Small intestine (tissue), 7 donors: ENCODE data around the gene PHEX. TPM values are rescaled to one million over a fixed set of nuclear protein-coding genes. Genes with fewer than 3 reads are reported as not detected.

Source experiments
- DNase-seq, 2 donors: peaks; one replicate each; pipeline versions ENCODE4 v3.0.0 to v3.0.0-alpha.2; 2013
- FAIRE-seq: peaks from 2 replicates; lab custom pipeline; 2012; peaks lifted over from hg19 to GRCh38; lab: Jason Lieb, UNC
- H3K27ac ChIP-seq, 3 donors: one replicate each; pipeline ENCODE4 v1.5.1; 2013; ENCODE audit warnings: low read length in 2 of 3, mild to moderate bottlenecking in 2 of 3, control low read depth in 1 of 3, inconsistent platforms in 1 of 3, low read depth in 1 of 3, moderate library complexity in 1 of 3
- H3K27me3 ChIP-seq, 3 donors: one replicate each; pipeline ENCODE4 v1.6.1; 2013; ENCODE audit warnings: low read length in 3 of 3, inconsistent platforms in 1 of 3; ENCODE audit not compliant: control insufficient read depth in 3 of 3, insufficient read depth in 3 of 3
- H3K36me3 ChIP-seq, 3 donors: one replicate each; pipeline ENCODE4 v1.6.1; 2013; ENCODE audit warnings: low read length in 3 of 3, inconsistent platforms in 1 of 3, low read depth in 1 of 3, mild to moderate bottlenecking in 1 of 3, moderate library complexity in 1 of 3; ENCODE audit not compliant: control insufficient read depth in 3 of 3, insufficient read depth in 2 of 3
- H3K4me1 ChIP-seq, 3 donors: one replicate each; pipeline ENCODE4 v1.6.1; 2013; ENCODE audit warnings: low read length in 2 of 3, inconsistent platforms in 1 of 3, low read depth in 1 of 3, mild to moderate bottlenecking in 1 of 3, moderate library complexity in 1 of 3; ENCODE audit not compliant: control insufficient read depth in 3 of 3, insufficient read depth in 2 of 3
- H3K4me3 ChIP-seq, 3 donors: one replicate each; pipeline ENCODE4 v1.5.1; 2013; ENCODE audit warnings: low read length in 3 of 3, control low read depth in 1 of 3, inconsistent platforms in 1 of 3, low read depth in 1 of 3, mild to moderate bottlenecking in 1 of 3, moderate library complexity in 1 of 3
- H3K9me3 ChIP-seq, 2 donors: one replicate each; pipeline ENCODE4 v1.6.1; 2013; ENCODE audit warnings: low read depth in 1 of 2, low read length in 1 of 2; ENCODE audit not compliant: control insufficient read depth in 2 of 2, insufficient read depth in 1 of 2
- WGBS, 3 donors: extraction: QIAGEN DNeasy Blood & Tissue Kit; methylation state at CpG; one replicate each; pipeline ENCODE4 v1.1.7; 2013; 5-methylcytosine and 5-hydroxymethylcytosine counted together
- polyA plus RNA-seq, 4 donors: library from polyadenylated mRNA; stranded (reverse) in 3 of 4; unstranded in 1 of 4; fragments of 200-250 nt in 3 of 4; fragments of 120-200 nt in 1 of 4; gene quantifications; one replicate each; pipeline versions ENCODE4 v1.2.1 to v1.2.3, GENCODE V29; 2013
- donor health status: healthy with polysubstance abuse.
- donor health status: control.
- donor health status: control.
- donor health status: Bipolar disorder and iron deficiency.
- donor health status: healthy.

The PHEX gene
- polyA plus RNA-seq, 4 donors = 0.31 to 0.67 (median 0.47) TPM

- no peak for FAIRE-seq
- no peaks in the 10 kb centered on the region for H3K36me3 ChIP-seq
- WGBS, 3 donors = 79 to 83% (median 80%) methylated on average over 4 of the region's 4 CpGs
Observed at GRCh38 chrX:22026731-22027130, 5.4 kb upstream of the PHEX start.

GRCh38 chrX:22032506-22032905 is 381 bp downstream of the PHEX start:
- Histone ChIP-seq H3K36me3 (no peaks in the 10 kb centered on the region), H3K4me1 (no peaks in the 10 kb centered on the region), H3K27ac (no peak overlapping the region), H3K9me3 (no peaks in the 10 kb centered on the region), H3K27me3 (no peaks in the 10 kb centered on the region), H3K4me3 (no peak overlapping the region)
- DNase-seq = no peak
- no peak for FAIRE-seq
- WGBS, 3 donors = 70 to 94% (median 71%) methylated on average over 6 of the region's 6 CpGs

More at GRCh38 chrX:22026731-22027130, 5.4 kb upstream of the PHEX start:
- no peaks in the 10 kb centered on the region for H3K9me3 ChIP-seq
- H3K4me1 ChIP-seq = peaks cover 0 to 4% (median 0%) of the 10 kb centered on the region in 3 donors
- no peak overlapping the region for H3K4me3 ChIP-seq
- peak; percentile 1 for DNase-seq
- H3K27me3 ChIP-seq = no peaks in the 10 kb centered on the region
- H3K27ac ChIP-seq = no peak overlapping the region

GRCh38 chrX:22033818-22034217 is 1.7 kb downstream of the PHEX start:
- WGBS, 3 donors = 51 to 73% (median 70%) methylated on average over 5 of the region's 5 CpGs
- H3K4me1 ChIP-seq = no peaks in the 10 kb centered on the region

DNA sequence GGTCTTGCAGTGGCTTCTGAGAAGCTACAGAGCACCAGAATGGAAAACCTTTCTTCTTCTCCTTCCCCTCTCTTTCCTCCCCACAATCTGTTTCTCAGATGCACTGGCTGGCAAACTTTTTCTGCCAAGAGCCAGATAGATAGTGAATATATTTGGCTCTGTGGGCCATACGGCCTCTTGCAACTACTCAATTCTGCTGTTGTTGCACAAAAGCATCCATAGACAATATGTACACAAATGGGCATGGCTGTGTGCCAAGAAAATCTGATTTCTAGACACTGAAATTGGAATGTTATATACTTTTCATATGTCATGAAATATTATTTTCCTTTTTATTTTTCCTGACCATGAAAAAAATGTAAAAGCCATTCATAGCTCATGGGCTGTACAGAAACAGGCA is 3.1 kb downstream of the PHEX start:
- Histone ChIP-seq H3K4me1 (no peaks in the 10 kb centered on the region), H3K36me3 (no peaks in the 10 kb centered on the region), H3K9me3 (no peaks in the 10 kb centered on the region), H3K27ac (no peak overlapping the region), H3K27me3 (no peaks in the 10 kb centered on the region), H3K4me3 (no peak overlapping the region)
- 59 to 88% (median 77%) methylated on average over 1 of the region's 1 CpG for WGBS, 3 donors
- FAIRE-seq (no peak), DNase-seq (no peak)

More at GRCh38 chrX:22033818-22034217, 1.7 kb downstream of the PHEX start:
- FAIRE-seq (no peak), DNase-seq (no peak)
- no peaks in the 10 kb centered on the region for H3K36me3 ChIP-seq
- H3K4me3 ChIP-seq = no peak overlapping the region
- no peaks in the 10 kb centered on the region for H3K9me3 ChIP-seq
- no peak overlapping the region for H3K27ac ChIP-seq
- no peaks in the 10 kb centered on the region for H3K27me3 ChIP-seq

DNA sequence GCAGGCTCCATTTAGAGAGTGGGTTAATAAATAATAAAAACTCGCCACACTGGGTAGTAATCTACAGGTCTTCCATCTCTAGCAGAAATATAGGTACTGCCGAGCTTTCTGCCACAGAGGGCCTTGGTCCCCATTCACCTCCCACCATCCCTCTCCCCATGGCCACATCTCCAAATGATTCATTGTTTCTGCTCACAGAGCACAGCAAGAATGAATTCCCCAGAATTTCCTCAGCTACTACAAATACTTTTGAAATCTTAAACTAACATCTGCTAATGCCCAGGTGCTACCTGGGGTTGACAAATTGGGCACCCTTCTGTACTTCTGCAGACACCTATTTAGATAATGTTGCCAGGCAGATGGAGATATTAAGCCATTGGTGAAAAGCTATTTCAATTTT is 5.1 kb downstream of the PHEX start:
- Histone ChIP-seq H3K27me3 (no peaks in the 10 kb centered on the region), H3K27ac (no peak overlapping the region), H3K4me3 (no peak overlapping the region), H3K4me1 (no peaks in the 10 kb centered on the region), H3K9me3 (no peaks in the 10 kb centered on the region), H3K36me3 (no peaks in the 10 kb centered on the region)
- FAIRE-seq (no peak), DNase-seq (no peak)
- 49 to 78% (median 64%) methylated on average over 2 of the region's 2 CpGs for WGBS, 3 donors

DNA sequence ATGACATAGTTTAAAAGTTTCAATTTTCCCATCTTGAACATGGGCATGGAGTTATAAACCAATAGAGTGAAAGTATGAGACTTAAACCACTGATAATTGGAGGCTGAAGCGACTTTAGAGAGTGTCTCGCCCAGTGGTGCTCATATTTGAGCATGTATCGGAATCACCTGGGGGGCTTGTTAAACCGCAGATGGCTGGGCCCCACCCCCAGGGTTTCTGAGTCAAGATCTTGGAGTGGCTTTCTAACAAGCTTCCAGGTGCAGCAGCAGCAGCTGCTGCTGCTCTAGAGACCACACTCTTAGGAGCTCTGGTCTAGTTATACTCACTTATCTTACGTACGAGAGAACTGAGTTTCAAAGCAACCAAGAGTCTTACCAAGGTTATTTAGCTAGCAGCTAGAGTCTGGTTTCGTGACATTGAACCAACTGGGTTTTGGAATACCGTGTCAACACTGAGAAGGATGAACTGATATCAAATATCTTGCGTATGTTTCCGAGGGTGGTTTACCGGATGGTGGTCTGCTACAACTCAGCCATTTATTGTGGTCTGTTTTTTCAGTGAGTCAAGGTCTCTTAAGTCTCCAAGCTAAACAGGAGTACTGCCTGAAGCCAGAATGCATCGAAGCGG is 5.9 kb downstream of the PHEX start:
- no peak for FAIRE-seq
- H3K9me3 ChIP-seq = no peaks in the 10 kb centered on the region
- H3K27me3 ChIP-seq = no peaks in the 10 kb centered on the region
- no peak overlapping the region for H3K27ac ChIP-seq
- no peaks in the 10 kb centered on the region for H3K36me3 ChIP-seq
- H3K4me1 ChIP-seq = no peaks in the 10 kb centered on the region
- no peak for DNase-seq
- H3K4me3 ChIP-seq = no peak overlapping the region
- WGBS, 3 donors = 80 to 93% (median 89%) methylated on average over 11 to 13 of the region's 13 CpGs

GRCh38 chrX:22039541-22039940 is 7.4 kb downstream of the PHEX start:
- H3K27ac ChIP-seq = no peak overlapping the region
- H3K4me3 ChIP-seq = no peak overlapping the region
- DNase-seq = no peak
- H3K4me1 ChIP-seq = no peaks in the 10 kb centered on the region
- no peaks in the 10 kb centered on the region for H3K9me3 ChIP-seq
- 78 to 85% (median 82%) methylated on average over 5 to 6 of the region's 6 CpGs for whole genome bisulfite sequencing, 3 donors
- no peaks in the 10 kb centered on the region for H3K36me3 ChIP-seq
- FAIRE-seq = no peak
- no peaks in the 10 kb centered on the region for H3K27me3 ChIP-seq

GRCh38 chrX:22040184-22040583 is 8.1 kb downstream of the PHEX start:
- H3K4me3 ChIP-seq = no peak overlapping the region
- FAIRE-seq = no peak
- H3K4me1 ChIP-seq = no peaks in the 10 kb centered on the region
- H3K36me3 ChIP-seq = no peaks in the 10 kb centered on the region
- H3K9me3 ChIP-seq = no peaks in the 10 kb centered on the region
- DNase-seq = no peak
- no peak overlapping the region for H3K27ac ChIP-seq
- no peaks in the 10 kb centered on the region for H3K27me3 ChIP-seq
- WGBS, 3 donors = 72 to 92% (median 90%) methylated on average over 2 of the region's 2 CpGs
